Activated T-cell treated with anti-CD3 and anti-CD28 coated beads, Interleukin-2, amount 50 U/mL, for 4 hours (primary cell): ENCODE measurements around the gene IFI27L1. TPM values are rescaled to one million over a fixed set of nuclear protein-coding genes. Genes with fewer than 3 reads are reported as not detected.

Experiments
- ATAC-seq, 2 donors: fragments of 200-7000 bp; cut with Tn5 transposase; one replicate each; pipeline ENCODE4 v1.10.0; 2021
- DNase-seq: peaks from one replicate; pipeline ENCODE4 v3.0.0-alpha.2; 2020
- H3K27me3 Mint-ChIP-seq: one replicate; pipeline ENCODE4 v1.8.0; 2021; ENCODE audit warnings: low read depth, mixed read lengths
- H3K36me3 Mint-ChIP-seq: one replicate; pipeline ENCODE4 v1.8.0; 2022; ENCODE audit warnings: mixed read lengths; ENCODE audit not compliant: insufficient read depth
- H3K4me1 Mint-ChIP-seq: one replicate; pipeline ENCODE4 v1.8.0; 2021; ENCODE audit warnings: low read depth, mixed read lengths
- H3K4me3 Mint-ChIP-seq: one replicate; pipeline ENCODE4 v1.8.0; 2021; ENCODE audit warnings: mild to moderate bottlenecking, moderate library complexity, mixed read lengths
- H3K9me3 Mint-ChIP-seq: one replicate; pipeline ENCODE4 v1.8.0; 2021; ENCODE audit warnings: mixed read lengths
- total RNA-seq, 3 donors: library from RNA; stranded (reverse); gene quantifications; one replicate each; pipeline ENCODE4 v1.2.1, GENCODE V29; 2021

IFI27L1 gene
- total RNA-seq, 3 donors from 2014 or later, result 8.9 to 9.5 (median 9.0) TPM

DNA sequence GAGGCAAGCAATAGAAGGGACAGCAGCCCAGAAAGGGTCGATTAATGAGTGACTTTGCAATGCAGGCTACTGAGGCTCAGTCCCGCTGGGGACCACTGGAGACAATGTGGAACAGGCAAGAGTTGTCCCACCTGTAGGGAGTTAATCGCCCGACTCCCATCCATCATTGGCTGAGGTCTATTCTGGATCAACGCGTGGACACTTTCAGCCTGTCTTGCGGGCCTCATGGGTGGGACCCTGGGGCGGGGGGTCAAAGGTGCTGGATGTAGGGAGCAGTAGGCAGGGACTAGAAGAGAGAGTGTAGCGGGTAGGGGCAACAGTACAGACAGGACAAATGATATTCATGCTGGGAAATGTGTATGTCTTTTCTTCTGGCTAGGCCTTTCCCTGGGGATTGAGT lies 42.2 kb downstream of the IFI27L1 start:
- no peak for DNase-seq
- Mint-ChIP-seq H3K4me3 (no peak overlapping the region), H3K27me3 (no peaks in the 10 kb centered on the region), H3K36me3 (peaks cover 2% of the 10 kb centered on the region), H3K9me3 (peaks cover 15% of the 10 kb centered on the region), H3K4me1 (no peaks in the 10 kb centered on the region)
- no peak for ATAC-seq

DNA sequence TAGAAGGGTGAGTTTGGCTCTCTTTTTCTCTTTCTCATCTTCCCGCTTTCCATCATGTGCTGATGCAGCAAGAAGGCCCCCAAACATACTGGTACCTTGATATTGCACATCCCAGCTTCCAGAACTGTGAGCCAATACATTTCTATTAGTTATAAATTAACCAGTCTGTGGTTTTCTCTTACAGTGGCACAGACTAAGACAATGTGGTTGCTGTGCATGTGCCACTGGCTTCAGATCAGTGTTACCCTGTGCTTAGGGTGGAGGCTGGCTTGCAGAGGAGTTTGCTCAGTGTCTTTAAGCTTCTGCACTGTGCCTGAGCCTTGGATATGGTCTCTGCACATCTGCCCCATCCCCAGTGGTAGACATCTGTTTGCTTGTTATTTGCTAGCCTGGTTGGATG lies 42.8 kb downstream of the IFI27L1 start:
- Mint-ChIP-seq H3K4me1 (peaks cover 5% of the 10 kb centered on the region), H3K4me3 (no peak overlapping the region), H3K27me3 (no peaks in the 10 kb centered on the region), H3K9me3 (peaks cover 15% of the 10 kb centered on the region), H3K36me3 (peaks cover 2% of the 10 kb centered on the region)
- ATAC-seq (no peak), DNase-seq (no peak)

DNA sequence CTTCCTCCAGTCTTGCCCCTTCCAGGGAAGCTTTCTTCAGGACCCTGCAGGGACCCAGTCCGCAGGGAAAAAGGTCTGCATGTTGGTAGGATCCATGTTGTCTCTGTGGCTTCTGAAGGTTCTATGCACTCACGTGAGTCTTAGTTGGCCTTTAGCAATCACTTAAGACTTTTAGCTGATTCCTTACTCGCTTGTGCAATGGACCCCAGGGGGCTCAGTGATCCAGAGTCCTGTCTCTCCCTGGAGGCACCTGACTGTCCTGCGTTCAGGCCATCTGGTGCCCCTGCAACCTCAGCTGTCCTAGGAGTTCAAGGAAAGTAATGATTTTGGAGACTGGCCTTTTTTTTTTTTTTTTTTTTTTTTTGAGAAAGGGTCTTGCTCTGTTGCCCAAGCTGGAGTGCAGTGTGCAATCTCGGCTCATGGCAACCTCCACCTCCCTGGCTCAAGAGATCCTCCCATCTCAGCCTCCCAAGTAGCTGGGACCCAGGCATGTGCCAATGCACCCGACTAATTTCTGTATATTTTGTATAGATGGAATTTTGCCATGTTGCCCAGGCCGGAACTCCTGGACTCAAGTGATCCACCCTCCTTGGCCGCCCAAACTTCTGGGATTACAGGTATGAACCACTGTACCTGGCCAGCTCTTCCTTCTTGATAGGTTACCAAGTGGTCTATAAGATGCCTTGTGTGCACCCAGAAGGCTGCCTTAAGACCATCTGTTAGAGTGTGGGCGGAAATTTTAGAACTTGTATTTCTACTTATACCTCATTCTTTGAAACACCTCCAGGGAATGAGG lies 43.7 kb downstream of the IFI27L1 start:
- DNase-seq, result no peak
- Mint-ChIP-seq H3K36me3 (peaks cover 2% of the 10 kb centered on the region), H3K4me1 (peaks cover 10% of the 10 kb centered on the region), H3K9me3 (peaks cover 10% of the 10 kb centered on the region), H3K27me3 (no peaks in the 10 kb centered on the region), H3K4me3 (no peak overlapping the region)
- ATAC-seq, result no peak

DNA sequence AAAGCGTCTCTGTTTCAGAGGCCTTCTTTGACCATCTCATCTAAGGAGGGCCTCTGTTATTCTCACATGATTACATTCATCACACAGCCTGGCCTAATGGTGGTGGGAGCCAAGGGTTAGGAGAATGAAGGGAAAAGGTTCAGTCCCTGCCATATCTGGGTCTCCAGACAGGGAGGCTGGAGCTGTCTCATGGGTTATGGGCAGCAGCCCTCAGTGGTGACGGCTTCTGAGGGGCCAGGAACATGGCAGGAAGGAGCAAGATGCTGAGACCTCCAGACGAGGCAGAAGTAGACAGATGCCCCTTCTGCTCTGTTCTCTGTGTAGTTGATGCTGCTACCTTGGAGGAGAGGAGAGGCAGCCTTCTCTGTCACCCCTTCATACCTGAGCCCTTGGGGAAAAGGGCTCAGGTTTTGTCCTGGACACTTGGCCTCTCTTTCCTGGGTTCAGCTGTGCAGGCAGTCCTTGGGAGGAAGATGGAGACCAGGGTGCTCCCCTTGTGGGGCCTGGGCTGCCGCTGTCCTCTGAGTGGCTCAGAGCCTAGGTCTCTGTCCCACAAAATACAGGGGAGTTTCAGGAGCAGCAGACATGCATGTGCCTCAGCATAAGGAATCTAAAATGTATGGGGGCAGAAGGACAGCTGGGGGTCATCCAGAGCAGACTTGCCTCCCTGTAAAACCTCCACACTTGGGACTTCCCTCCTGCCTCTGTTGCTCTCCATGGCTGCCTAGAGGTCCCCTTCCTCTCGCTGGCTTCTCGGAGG lies 44.7 kb downstream of the IFI27L1 start:
- Mint-ChIP-seq H3K27me3 (no peaks in the 10 kb centered on the region), H3K4me1 (peaks cover 16% of the 10 kb centered on the region), H3K9me3 (peaks cover 3% of the 10 kb centered on the region), H3K36me3 (peaks cover 2% of the 10 kb centered on the region), H3K4me3 (no peak overlapping the region)
- no peak for DNase-seq
- ATAC-seq, result no peak

DNA sequence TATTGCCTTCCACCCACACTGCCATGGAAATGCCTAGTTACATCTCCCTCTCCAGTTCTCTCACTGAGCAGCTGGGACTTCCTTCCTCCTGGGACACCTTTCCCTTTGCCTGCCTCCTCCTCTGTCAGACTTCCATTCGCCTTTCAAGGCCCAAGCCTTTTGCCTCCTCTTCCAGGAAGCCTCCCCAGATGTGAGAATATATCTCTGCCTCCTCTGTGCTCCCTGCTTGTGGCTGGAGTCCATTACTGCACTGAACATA lies 45.2 kb downstream of the IFI27L1 start:
- DNase-seq (no peak), ATAC-seq (no peak)
- Mint-ChIP-seq H3K36me3 (peaks cover 2% of the 10 kb centered on the region), H3K4me1 (peaks cover 16% of the 10 kb centered on the region), H3K4me3 (no peak overlapping the region), H3K9me3 (no peaks in the 10 kb centered on the region), H3K27me3 (no peaks in the 10 kb centered on the region)

DNA sequence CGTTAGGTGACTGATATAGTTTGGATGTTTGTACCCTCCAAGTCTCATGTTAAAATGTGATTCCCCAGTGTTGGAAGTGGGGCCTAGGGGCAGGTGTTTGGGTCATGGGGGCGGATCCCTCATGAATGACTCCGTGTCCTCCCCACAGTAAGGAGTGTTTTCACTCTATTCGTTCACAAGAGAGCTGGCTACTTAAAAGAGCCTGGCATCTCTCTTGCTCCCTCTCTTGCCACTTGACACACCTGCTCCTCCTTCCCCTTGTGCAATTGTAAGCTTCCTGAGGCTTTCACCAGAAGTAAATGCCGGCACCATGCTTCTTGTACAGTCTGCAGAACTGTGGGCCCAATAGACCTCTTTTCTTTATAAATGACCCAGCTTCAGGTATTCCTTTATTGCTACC lies 45.7 kb downstream of the IFI27L1 start:
- Mint-ChIP-seq H3K27me3 (no peaks in the 10 kb centered on the region), H3K9me3 (no peaks in the 10 kb centered on the region), H3K36me3 (peaks cover 2% of the 10 kb centered on the region), H3K4me3 (no peak overlapping the region), H3K4me1 (peaks cover 16% of the 10 kb centered on the region)
- DNase-seq (no peak), ATAC-seq (no peak)

DNA sequence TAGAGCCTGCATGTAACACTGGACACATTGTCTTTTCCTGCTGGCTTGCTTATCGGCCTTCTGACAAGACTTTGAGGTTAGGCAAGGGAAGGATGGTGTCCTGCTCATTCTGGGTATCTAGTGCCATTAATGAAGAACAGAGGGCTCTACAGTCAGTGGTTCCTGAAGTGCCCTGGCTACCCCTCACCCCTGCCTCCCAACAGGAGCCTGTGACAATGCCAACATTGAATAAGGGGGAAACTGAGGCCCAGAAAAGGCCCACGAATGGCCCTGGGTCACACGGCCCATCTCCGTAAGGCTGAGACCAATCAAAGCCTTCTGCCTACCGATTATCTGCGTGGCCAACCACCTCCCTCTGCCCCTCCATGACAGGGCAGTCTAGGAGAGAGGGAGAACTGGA lies 46.2 kb downstream of the IFI27L1 start:
- H3K4me1 Mint-ChIP-seq, result peaks cover 18% of the 10 kb centered on the region
- DNase-seq, result no peak
- ATAC-seq, result no peak
- no peaks in the 10 kb centered on the region for H3K9me3 Mint-ChIP-seq
- H3K27me3 Mint-ChIP-seq, result no peaks in the 10 kb centered on the region
- peaks cover 2% of the 10 kb centered on the region for H3K36me3 Mint-ChIP-seq
- H3K4me3 Mint-ChIP-seq, result no peak overlapping the region

DNA sequence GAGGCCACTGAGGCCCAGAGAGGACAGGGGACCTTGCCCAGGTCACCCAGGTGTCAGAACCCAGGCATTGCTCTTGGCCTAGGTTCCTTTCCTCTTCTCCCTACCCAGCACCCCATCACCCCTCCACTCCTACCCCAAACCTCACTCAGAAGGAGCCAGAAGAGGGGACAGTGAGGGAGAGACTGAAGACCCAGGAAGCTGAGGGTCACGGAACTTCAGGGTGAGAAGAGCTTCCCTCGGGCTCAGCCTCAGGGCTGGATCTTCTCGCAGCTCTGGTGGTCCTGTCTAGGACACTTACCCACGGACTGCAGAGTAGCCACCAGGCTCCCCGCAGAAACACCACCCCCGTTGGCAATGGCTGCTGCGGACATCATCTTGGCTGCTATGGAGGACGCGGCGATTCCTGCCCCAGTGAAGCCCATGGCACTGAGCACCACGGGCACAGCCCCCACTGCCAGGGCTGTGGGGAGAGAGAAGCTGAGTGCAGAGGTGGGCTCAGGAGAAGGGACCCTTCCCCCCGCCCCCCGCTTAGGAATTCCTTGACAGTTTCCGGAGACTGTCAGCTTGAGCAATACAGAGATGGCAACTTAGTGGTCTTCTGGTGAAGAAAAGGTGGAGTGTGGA lies 47.2 kb downstream of the IFI27L1 start:
- H3K4me1 Mint-ChIP-seq, result peaks cover 18% of the 10 kb centered on the region
- H3K4me3 Mint-ChIP-seq, result peak overlapping the region; percentile 88
- H3K27me3 Mint-ChIP-seq, result peaks cover 3% of the 10 kb centered on the region
- no peaks in the 10 kb centered on the region for H3K9me3 Mint-ChIP-seq
- H3K36me3 Mint-ChIP-seq, result no peaks in the 10 kb centered on the region
- ATAC-seq, result no peak
- no peak for DNase-seq

DNA sequence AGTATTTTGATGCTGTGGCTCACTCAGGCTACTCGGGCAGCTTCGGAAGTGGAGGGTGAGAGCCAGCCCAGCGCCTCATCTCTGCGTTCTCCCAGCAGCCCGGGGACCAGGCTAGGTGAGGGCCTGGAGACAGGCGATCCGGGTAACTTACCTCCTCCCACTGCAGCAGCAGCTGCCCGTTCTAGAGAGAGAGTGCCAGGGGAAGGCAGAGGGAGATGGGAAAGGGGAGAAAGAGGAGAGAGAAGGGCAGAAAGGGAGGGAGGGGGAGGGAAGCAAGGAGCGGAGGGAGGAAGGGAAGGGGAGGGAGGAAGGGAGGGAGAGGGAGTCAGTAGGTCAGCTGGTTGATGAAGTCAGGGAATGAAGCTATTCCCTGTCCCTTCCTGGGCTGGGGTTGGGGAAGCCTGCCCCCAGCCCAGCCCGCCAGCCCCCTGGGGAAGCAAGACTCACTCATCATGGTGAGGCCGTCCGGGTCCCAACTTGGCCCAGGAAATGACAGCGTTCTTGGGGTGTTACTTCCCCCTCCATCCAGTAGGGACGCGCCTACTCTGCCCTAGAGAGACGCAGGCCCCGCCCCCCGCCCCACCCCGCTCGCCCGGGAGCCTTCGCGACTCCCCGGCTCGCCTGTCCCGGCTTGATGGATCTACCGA lies 48.1 kb downstream of the IFI27L1 start, which contains the start of gene IFI27L2:
IFI27L2 (minus strand) TSS at position 494 of the 647 bp plus-strand sequence; CDS start at position 454, 40 bp downstream.
- Mint-ChIP-seq H3K4me3 (peak within 1 kb of the TSS; percentile 88), H3K27me3 (peaks cover 6% of the 10 kb centered on the region), H3K4me1 (peaks cover 18% of the 10 kb centered on the region), H3K9me3 (no peaks in the 10 kb centered on the region), H3K36me3 (no peaks in the 10 kb centered on the region)
- ATAC-seq (peak; percentile 96 to 99), DNase-seq (peak; percentile 45)

DNA sequence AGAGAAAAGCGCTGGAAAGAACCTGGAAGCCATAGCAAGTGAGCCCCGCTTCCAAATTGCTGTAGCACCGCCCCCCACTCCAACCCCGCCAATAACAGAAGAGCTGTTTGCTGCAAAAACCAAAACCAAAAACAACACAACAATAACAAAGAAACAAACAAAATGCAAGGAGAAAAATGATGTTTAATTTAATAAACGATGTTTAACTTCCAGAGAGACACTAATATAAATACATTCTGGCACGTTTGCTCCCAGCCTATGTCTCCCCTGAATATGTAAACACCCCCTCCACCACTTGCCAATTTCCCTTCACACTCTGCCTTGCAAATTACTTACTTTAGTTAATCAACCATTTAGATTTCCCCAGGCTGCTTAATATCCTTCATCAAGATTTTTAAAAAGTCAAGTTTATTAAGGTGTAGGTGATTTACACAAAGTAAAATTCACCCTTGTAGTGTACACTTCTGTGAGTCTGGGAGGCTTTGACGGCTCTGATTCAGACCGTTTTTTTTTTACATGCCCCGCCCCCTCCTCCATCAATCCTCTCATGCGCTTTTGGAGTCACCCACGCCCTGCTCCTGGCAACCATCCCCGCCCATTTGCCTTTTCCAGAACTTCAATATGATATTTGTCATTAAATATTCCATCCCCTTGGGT lies 48.8 kb downstream of the IFI27L1 start:
- H3K9me3 Mint-ChIP-seq, result peaks cover under 1% of the 10 kb centered on the region
- peak overlapping the region; percentile 88 for H3K4me3 Mint-ChIP-seq
- H3K27me3 Mint-ChIP-seq, result peaks cover 6% of the 10 kb centered on the region
- no peaks in the 10 kb centered on the region for H3K36me3 Mint-ChIP-seq
- no peak for DNase-seq
- peak; percentile 15 to 17 for ATAC-seq
- H3K4me1 Mint-ChIP-seq, result peaks cover 18% of the 10 kb centered on the region

DNA sequence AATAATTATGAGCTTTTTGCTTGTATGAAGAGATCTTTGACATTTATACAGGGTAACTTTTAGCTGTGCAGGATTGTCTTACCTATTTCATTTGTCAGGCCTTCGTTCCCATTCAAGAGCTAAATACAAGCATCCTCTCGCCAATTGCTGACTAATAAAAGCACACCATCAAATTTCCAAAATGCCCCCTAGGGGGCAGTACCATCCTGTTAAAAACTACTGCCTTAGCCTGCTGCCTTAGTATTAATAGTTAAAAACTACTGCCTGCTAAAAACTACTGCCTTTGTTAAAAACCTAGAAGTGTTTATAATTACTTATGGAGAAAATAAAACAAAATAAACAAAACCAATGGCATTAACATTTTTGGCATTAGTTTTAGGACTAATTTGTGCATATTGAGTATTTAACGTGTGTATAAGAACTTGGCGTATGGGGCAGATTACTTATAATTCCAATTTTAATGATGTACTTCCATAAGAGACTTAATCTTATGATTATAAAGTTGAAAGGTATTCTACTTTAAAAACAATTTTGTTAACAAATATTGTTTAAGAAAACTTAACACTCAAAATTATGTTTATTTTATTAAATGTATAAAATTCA lies 51.3 kb downstream of the IFI27L1 start:
- H3K27me3 Mint-ChIP-seq, result peaks cover 13% of the 10 kb centered on the region

DNA sequence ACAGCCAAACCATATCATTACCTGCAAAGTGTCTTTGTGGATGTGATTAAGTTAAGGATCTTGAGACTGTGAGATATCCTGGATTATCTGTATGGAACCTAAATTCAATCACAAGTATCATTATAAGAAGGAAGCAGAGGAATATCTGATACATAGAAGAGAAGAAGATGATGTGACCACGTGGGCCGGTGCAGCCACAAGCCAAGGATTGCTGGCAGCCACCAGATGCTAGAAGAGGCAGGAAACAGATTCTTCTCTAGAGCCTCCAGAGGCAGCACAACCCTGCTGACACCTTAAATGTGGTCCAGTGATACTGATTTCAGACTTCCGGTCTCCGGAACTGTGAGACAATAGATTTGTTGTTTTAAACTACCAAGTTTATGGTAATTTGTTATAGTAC lies 54.4 kb downstream of the IFI27L1 start:
- no peak for ATAC-seq
- Mint-ChIP-seq H3K9me3 (peaks cover 10% of the 10 kb centered on the region), H3K27me3 (peaks cover 15% of the 10 kb centered on the region), H3K4me3 (no peak overlapping the region), H3K4me1 (peaks cover 5% of the 10 kb centered on the region), H3K36me3 (no peaks in the 10 kb centered on the region)
- DNase-seq, result no peak

More for the DNA sequence above, 51.3 kb downstream of the IFI27L1 start:
- H3K4me1 Mint-ChIP-seq, result peaks cover 21% of the 10 kb centered on the region
- H3K36me3 Mint-ChIP-seq, result no peaks in the 10 kb centered on the region
- H3K9me3 Mint-ChIP-seq, result peaks cover 10% of the 10 kb centered on the region
- ATAC-seq (peak in 1 of 2 donors; percentile 25), DNase-seq (peak; percentile 55)
- H3K4me3 Mint-ChIP-seq, result no peak overlapping the region

DNA sequence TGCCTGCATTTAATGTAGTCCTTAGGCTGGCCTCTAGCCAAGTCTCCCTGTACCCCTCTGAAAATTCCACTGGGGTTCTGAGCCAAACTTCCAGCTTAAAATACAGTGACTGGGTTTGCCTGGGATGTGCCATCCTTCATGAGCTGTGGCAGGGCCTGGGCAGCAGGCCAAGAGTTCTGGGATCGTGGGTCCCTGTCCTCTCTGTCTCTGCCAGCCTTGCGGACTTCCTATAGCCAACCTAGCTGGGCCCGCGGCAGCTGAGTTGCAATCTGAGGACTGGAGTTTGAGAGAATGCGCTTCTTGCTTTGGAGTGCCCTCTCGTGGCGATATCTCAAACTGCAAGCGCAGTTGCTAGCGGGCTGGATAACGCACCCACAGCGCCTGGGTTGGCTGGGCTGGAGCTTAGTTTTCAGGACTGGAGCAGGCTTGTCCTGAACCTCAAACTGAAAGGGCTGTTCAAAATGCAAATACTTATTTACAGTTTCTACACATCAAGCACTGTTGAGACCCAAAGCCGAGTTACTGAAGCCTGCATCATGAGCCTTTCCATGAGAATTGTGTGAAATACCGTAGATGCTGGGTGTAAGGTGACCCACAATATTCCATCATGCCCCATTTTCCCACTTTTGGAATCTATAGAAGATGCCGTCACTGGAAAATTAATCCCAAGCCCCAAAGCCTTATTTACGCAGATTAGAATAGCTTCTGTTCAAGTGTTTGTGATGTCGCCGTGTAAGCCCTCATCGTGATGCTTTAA lies 55.6 kb downstream of the IFI27L1 start:
- Mint-ChIP-seq H3K27me3 (peaks cover 15% of the 10 kb centered on the region), H3K9me3 (peaks cover 10% of the 10 kb centered on the region), H3K4me1 (peaks cover 5% of the 10 kb centered on the region), H3K36me3 (no peaks in the 10 kb centered on the region), H3K4me3 (no peak overlapping the region)
- peak; percentile 85 for DNase-seq
- ATAC-seq, result peak; percentile 81 to 91
